GM19035 (cell line): ENCODE results near the gene ITCH.
"Not testable (repeated sequence)": the region's sequence is repeated elsewhere in the genome, so short reads cannot be mapped to it uniquely, and the experiment has no call there.

Experiments used
- ATAC-seq: cut with Tn5 transposase; IDR thresholded peaks from one replicate; pipeline ENCODE4 v1.9.1; 2021; ENCODE audit not compliant: unreplicated experiment

Gene ITCH

DNA sequence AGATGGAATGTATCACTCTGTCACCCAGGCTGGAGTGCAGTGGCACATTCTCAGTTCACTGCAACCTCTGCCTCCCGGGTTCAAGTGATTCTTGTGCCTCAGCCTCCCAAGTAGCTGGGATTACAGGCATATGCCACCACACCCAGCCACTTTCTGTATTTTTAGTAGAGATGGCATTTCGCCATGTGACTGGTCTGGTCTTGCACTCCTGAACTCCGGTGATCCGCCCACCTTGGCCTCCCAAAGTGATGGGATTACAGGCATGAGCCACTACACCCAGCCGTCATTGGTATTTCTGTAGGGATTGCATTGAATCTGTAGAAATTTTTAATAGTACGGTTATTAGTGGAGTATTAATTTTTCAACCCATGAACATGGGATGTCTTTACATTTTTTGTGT, 134.5 kb downstream of the ITCH start:
- not testable (repeated sequence) for ATAC-seq

DNA sequence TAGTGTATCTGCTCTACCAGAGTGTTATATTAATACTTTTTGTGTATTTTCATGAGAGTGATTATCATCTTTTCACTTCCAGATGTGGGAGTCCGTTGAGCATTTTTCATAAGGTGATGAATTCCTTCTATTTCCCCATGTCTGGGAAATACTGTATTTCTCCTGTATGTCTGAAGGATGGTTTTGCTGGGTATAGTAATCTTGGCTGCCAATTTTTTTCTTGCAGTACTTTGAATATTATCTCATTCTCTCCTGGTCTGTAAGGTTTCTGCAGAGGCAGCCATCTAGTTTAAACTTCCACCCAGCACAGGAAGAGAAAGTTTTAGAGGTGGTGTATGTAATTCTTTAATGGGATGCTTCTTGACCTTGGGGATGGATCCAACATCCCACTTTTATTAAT, 137.8 kb downstream of the ITCH start:
- no peak for ATAC-seq

DNA sequence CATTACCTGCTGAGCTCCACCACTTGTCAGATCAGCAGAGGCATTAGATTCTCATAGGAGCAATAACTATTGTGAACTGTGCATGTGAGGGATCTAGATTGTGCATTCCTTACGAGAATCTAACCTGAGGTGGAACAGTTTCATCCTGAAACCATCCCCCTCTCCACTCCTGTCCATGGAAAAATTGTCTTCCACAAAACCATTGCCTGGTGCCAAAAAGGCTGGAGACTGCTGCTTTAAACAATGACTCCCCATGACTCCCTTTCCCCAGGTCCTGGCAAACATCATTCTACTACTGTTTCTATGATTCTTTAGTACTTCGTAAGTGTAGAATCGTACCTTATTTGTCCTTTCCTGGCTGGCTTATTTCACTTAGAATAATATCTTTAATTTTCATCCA, 143.4 kb downstream of the ITCH start:
- ATAC-seq = no peak

DNA sequence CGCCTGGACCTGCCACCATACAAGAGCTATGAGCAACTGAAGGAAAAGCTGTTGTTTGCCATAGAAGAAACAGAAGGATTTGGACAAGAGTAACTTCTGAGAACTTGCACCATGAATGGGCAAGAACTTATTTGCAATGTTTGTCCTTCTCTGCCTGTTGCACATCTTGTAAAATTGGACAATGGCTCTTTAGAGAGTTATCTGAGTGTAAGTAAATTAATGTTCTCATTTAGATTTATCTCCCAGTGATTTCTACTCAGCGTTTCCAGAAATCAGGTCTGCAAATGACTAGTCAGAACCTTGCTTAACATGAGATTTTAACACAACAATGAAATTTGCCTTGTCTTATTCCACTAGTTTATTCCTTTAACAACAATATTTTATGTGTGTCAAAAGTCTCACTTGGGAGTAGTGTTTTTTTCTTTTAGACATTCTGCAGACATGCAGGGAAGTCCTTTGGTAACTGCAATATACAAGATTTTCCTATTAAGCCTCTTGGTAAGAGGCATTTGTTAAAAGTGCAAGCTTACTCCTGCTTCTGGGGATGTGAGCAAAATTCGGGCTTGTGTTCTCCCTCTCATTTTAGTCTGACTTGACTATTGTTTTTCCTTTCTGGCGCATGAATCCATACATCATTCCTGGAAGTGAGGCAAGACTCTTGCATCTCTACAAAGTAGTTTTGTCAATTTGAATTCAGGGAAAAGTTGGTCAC, 144.8 kb downstream of the ITCH start:
- ATAC-seq = no peak

DNA sequence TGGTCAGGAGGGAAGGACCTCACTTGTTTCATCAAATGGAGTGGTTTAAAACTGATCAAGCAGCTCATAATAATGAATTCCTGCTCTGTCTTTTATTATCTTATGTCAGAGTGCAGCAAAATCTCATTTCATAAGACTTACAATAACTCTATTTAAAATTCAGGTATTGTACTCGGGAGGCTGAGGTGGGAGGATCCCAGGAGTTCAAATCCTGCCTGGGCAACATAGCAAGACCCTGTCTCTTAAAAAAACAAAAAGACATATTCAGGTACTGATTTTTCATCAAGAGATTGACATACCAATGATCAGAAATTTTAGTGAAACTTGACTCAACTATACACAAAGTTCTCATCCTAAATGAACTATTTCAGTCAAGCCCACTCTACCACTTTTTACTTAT, 147.5 kb downstream of the ITCH start:
- ATAC-seq = no peak

DNA sequence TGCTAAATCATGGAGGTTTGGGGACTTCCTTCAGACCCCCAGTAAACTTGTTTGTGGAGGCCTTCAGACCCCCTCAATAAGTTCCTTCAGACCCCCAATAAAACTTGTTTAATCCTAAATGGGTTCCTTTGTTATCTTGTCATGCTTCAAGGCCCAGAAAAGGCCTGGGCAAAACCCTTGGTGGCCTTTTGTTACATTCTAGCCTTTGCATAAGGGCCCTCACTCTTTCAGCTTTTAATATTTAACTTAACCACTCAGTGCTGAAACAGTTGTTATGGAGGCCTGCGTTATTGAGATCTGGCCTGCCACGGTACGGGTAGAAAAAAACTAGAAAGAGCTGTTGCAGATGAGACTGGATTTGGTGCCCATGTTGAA, 148.8 kb downstream of the ITCH start:
- ATAC-seq = no peak

DNA sequence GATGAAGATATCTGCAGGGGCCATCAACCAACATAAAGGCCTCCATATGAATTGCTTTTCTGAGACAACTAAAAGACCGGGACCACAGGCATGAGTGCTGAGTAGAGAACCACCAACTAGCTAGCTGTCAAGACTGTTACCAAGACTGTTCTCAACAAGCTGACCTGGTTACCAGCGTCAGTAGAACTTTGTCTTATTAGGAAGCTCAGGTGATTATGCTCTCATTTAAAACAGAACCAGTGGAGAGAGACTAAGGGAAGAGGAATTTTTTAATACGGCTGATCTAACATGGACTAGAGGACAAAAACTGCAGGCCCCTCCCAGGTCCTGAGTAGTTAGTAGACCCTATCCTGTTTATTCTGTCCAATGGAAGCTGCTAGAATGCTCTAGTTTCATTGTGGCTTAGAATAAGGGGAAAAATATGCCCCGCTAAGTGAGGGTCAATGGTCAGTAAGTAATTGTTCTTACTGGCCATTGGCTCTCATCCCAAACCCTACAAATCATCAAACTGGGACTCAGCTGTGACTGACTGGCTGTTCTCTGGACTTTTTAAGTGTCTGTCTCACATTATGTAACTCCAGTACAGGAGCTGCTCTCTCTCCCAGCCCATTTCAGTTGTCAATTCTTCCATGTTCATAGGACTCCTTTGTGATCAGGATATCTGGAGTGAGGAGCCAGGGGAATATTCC, 149.3 kb downstream of the ITCH start:
- ATAC-seq = no peak

DNA sequence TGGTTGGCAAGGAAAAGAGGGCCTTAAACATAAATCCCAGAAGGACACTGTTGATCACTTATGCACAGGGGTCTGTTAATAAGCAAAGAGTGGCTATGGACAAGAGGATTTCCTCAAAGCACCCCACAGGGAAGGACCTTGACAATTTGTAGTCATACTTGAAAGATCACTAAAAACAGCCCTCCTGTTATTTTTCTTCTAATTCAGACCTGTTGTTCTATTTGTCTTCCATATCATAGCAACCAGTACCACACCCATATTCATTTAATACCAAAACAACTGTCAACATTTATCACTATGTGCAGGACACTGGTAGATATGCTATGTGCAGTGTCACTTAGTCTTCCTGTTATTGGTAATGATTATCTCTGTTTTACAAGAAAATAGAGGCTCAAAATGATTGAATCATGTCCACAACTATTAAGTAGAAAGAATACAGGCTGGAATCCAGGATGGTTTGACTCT, 149.9 kb downstream of the ITCH start:
- no peak for ATAC-seq

DNA sequence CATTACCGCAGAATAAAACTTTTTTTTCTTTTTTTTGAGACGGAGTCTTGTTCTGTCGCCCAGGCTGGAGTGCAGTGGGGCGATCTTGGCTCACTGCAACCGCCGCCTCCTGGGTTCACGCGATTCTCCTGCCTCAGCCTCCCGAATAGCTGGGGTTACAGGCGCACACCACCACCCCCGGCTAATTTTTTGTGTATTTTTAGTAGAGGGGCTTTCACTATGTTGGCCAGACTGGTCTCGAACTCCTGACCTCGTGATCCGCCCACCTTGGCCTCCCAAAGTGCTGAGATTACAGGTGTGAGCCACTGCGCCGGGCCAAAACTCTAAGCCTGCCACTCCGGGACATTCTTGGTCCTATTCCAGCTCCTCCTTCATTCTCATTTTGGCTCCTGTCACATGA, 151.0 kb downstream of the ITCH start:
- ATAC-seq = not testable (repeated sequence)

DNA sequence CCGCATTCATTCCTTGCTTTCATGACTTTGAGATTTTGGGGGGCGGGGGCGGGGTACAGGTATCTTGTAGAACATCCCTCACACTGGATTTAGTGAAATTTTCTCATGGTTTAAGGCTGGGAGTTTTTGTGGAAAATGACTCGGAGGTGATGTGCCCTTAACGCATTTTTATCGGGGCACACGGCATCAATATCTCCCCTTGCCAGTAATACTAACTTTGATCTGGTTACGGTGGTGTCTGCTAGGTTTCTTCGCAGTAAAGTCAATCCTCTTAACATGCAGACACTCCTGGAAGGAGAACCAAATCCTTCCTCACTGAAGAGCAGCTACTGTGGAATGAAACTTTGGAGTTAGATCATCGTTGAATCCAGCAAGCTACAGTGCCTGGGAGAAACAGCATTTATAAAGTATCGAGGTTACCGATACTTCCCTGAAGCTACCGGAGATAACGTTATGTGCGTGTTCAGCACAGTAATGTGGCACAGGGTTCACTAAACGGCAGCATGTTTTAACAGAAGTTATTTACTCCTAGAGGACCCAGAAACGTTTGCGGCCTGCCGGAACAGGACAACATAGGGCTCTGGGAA, 151.9 kb downstream of the ITCH start:
- no peak for ATAC-seq

DNA sequence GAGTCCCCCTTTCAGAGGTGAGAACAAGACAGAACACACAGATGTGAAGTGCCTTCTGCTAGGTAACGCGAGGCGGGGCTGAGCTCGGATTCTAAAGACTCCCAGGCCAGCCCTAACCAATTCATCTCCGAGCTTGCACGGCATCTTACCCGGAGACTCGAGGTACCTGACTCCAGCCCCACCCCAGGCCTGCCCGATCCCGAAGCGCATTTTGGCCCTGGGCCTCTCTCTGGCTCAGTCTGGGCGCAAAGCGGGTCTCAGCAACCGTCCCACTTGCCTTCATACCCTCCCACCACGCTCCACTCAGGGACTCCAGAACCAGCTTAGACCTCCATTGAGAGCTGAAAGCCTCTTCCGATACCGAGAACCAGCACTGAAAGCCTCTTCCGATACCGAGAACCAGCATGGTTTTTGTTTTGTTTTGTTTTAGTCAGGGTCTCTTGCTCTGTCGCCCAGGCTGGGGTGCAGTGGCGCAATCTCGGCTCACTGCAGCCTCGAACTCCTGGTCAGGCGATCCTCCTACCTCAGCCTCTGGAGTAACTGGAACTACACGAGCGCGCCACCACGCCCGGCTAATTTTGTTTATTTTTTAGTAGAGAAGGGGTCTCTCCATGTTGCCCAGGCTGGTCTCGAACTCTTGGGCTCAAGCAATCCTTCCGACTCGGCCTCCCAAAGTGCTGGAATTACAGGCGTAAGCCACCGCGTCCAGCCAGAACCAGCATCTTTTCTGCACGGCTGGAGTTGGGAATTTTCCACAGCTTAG, 152.6 kb downstream of the ITCH start:
- peak; percentile 53 for ATAC-seq

DNA sequence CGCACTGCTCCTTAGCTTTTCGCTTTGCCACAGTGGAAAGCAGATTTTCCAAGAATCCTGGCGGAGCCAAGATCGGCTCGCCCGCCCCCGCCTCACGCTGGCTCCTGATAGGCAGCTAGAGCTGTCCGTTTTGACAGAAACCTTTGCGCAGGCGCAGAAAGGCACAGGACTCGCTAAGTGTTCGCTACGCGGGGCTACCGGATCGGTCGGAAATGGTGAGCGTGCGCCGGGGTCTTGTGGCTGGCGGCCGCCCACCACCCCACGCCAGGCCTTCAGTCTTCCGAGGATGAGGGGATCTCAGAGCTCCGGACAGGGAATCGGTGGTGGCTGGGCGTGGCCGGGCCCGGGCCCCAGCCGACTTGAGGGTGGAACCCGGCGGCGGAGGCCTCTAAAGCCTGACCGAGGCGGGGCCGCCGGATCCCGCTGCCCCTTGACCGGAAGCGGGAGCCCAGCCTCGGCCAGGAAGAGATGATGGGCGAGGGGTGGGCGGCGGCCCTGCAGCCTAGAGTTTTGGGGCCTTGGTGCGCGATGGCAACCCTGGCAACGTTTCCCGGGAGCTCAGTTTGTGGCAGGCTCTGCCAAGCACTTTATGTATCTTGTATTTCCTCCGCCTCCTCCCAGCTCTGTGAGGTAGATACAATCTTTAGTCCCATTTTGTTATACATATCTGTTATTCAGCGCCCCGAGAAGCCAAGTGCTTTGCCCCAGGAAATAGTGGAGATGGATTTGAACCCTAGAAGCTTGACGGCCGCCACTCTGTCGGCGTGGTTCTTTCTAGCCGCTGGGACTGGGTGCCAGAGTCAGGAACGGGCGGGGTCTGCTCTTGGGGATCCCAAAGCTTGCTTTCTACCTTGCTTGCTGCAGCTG, 153.4 kb downstream of the ITCH start, which contains the start of gene DYNLRB1:
Gene DYNLRB1, plus strand, starts transcription at position 176 of the 867 bp plus-strand sequence. Its CDS starts 37 bp downstream, at position 213.
- peak; percentile 68 for ATAC-seq

DNA sequence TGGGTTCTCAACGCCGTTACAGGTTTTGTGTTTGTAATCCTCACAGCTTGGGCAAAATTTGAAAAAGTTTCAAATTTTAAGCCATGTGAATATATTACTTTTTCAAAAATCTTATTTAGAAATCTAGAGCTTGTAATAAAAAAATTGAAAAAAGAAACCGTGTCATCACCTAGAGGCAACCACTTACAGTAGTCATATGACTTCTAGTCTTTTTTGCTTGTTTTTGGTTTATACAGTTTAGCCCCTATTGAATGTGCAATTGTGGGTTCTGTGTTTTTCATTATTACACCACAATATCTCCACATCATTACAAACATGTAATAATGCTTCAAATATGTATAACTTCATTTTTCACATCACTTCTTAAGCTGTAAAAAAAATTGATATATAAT, 154.0 kb downstream of the ITCH start:
- ATAC-seq = no peak

DNA sequence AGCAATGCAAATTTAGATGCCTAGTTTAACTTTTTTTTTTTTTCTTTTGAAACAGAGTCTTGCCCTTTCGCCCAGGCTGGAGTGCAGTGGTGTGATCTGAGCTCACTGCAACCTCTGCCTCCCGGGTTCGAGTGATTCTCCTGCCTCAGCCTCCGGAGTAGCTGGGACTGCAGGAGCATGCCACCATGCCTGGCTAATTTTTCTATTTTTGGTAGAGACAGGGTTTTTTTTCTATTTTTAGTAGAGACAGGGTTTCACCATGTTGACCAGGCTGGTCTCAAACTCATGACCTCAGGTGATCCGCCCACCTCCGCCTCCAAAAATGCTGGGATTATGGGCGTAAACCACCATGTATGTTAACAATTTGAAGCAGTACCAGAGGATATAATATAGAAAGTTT, 155.8 kb downstream of the ITCH start:
- ATAC-seq = not testable (repeated sequence)

DNA sequence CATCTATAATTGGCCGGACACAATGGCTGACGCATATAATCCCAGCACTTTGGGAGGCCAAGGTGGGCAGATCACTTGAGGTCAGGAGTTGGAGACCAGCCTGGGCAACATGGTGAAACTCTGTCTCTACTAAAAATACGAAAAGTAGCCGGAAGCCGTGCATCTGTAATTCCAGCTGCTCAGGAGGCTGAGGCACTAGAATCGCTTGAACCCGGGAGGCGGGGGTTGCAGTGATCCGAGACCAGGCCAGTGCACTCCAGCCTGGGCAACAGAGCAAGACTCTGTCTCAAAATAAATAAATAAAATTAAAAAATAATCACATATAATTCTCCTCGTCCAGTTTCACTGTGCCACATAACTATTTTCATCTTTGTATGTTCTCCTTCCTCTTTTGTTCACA, 156.8 kb downstream of the ITCH start:
- ATAC-seq = not testable (repeated sequence)

DNA sequence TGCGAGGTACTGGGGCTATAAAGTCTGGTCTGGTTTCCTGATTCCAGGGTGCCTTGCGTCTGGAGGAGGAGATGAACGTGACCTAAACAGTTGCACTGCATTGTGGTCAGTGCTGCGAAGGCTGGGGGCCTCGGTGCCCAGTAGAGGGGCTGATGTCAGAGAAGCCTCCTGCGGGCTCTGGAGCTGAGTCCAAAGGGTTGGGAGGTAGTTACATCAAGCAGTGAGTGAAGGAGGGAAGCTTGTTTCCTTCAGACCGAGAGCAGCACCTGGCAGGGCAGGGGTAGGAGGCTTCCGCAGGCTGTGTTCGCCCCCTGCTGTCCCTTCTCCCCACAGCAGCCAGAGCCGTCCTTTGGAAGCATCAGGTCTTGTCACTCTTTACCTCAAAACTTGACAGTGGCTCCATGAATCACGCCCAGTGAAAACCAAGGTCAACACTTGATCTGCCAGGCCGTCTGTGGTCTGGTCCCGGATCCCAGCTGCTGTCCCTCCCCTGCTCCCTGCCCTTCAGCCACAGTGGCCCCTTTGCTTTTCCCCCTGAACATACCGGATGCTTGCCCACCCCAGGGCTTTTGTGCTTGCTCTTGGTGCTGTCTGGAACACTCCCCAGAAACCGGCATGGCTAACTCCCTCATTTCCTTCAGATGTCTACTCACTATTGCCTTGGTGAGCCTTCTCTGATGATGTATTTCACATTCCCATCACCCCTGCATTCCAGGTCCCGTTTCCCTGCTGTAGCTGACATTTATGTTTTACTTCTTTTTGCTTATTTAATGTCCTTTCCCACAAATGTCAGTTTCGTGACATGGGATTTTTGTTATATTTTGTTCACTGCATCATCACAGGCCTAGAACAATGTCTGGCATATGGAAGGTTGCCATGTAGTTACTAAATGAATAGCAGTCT, 160.1 kb downstream of the ITCH start:
- ATAC-seq = no peak

DNA sequence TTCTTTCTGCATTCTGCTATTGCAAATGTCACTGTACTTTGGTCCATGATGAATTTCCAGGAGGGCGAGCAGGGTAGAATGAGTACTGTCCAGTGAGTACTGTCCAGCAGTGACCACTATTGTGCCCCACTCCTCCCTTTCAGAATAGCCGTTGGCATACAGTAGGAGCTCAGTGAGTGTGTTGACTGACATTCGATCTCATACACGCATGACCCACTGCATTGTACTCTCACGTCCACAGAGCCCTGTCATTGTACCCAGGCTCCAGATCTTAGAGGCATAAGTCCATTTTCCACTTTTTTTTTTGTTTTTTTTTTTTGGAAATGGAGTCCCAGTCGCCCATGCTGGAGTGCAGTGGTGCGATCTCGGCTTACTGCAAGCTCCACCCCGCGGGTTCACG, 161.4 kb downstream of the ITCH start:
- no peak for ATAC-seq

DNA sequence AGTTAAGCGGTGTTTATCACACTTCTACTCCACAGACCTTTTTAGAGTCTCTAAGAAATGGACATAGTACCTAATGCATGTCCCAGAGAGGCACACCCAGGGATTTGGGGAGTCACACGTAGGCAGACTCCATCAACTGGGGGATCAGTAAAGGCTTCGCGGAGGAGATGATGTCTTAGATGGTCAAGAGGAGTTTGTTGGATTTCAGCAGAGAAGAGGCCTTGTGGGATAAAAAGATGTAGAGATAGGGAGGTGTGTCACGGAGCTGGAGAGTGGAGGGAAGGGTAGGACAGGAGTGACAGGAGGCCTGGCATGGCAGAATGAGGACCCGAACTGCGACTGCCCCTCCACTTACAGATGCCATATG, 162.3 kb downstream of the ITCH start:
- no peak for ATAC-seq

DNA sequence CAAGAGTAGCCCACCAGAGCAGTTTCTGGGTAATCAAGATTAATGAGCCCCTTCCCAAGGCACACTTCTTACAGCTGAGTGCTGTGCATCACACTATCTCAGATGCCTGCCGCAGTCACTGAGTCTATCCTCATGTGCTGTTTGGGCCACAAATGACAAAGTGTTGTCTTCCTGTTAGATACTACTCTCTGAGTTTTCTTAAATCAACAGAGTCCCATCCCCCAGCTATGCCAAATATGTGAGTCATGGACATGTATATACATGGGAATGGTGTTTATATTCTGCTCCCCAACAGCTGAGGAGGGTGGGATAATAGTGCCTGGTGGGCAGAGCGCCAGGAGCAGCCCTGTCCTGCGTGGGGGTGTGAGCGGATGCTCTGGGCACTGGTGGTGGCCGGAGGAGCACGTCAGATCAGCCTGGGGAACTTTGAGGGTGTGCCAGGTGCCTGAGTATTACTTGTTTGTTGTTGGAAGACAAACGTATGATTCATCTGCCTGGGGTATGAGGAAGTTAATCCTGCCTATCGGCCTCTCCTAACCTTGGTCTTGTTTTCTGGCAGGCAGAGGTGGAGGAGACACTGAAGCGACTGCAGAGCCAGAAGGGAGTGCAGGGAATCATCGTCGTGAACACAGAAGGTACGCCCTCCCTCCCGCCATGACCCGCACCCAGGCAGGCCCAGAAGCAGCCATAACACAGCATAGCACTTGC, 162.8 kb downstream of the ITCH start:
- ATAC-seq = no peak
